Upper lobe of left lung (tissue), 4 donors: ENCODE data around the gene GNB3.
A peak's percentile ranks its signal among the peaks of the same experiment; 100 is the strongest.

Source experiments
- CTCF ChIP-seq, 6 experiments: fragments of 450-650 bp in 4 of 6; fragments of 200-600 bp in 2 of 6; sonication (generic) in 2 of 6; IDR thresholded peaks; one replicate each; pipeline ENCODE4 v1.5.1; 2016 to 2019; ENCODE audit warnings: antibody characterized with exemption in 6 of 6
- EP300 ChIP-seq, 4 donors: sonication (generic); formaldehyde crosslinking; IDR thresholded peaks; one replicate each; pipeline ENCODE4 v1.5.1; 2017; ENCODE audit warnings: antibody characterized with exemption in 4 of 4, control low read depth in 2 of 4
- POLR2A ChIP-seq, 4 donors: fragments of 450-650 bp; IDR thresholded peaks; one replicate each; pipeline ENCODE4 v1.5.1; 2016 to 2017; ENCODE audit warnings: antibody characterized with exemption in 4 of 4, mild to moderate bottlenecking in 2 of 4
- POLR2AphosphoS5 ChIP-seq, 2 donors: sonication (generic); formaldehyde crosslinking; IDR thresholded peaks; one replicate each; pipeline ENCODE4 v1.5.1; 2017; ENCODE audit warnings: antibody characterized with exemption in 2 of 2

DNA sequence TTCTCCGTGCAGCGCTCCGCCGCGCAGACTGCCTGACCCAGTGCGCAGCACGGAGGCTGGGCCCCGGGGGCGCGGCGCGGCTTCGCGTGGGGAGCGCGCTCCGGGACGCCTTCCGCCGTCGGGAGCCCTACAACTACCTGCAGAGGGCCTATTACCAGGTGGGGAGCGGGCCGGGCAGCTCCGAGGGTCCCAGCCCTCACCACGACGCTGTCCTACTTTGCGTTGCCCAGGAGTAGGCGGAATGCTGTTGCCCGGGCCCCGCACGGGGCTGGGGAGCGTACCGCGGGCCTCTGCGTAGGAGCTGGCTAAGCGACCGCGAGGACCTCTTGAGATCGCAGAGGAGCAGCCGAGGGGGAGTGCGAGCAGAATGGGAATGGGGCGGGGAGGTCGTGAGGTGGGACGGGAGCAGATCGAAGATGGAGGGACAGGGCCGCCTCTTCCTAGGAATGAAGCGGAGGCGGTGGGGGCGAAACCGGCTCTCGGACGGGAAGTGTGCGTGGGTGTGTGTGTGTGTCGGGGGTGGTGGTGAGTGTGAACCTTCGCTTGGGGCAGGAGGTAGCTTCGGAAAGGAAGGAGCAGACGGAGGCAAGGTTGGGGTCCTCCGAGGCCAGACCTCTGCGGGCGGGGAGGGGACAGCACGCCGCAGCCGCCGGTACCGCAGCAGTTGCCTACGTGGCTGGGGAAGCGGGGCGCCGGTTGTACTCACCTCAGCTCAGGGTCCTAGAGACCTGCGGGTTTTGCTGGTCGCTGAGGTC, 11.8 kb upstream of the GNB3 start:
- no peak for TF ChIP-seq CTCF (IDR thresholded peaks at IDR 0.05)
- TF ChIP-seq EP300 (IDR thresholded peaks at IDR 0.05), result no peak
- peak in 1 of 4 donors; percentile 19 for TF ChIP-seq POLR2A (IDR thresholded peaks at IDR 0.05)
- TF ChIP-seq POLR2AphosphoS5 (IDR thresholded peaks at IDR 0.05), result peak in 1 of 2 donors; percentile 28
